Ovary (tissue), 9 donors: ENCODE results near the gene ARVCF. TPM values are rescaled to one million over a fixed set of nuclear protein-coding genes. Genes with fewer than 3 reads are reported as not detected.
A peak's percentile ranks its signal among the peaks of the same experiment; 100 is the strongest.

Experiments
- DNase-seq, 5 donors: peaks; one replicate each; pipeline ENCODE4 v3.0.0-alpha.2; 2019 to 2020
- H3K27ac ChIP-seq, 2 donors: fragments of 200-600 bp; one replicate each; pipeline versions ENCODE4 v1.5.1 to v1.8.0; 2019 to 2022
- H3K27me3 ChIP-seq: fragments of 200-600 bp; one replicate; pipeline ENCODE4 v1.8.0; 2022
- H3K36me3 ChIP-seq: fragments of 200-600 bp; sonication (generic); one replicate; pipeline ENCODE4 v1.5.1; 2019
- H3K4me1 ChIP-seq: one replicate; pipeline ENCODE4 v1.8.1; 2013; ENCODE audit warnings: mild to moderate bottlenecking, moderate library complexity; ENCODE audit not compliant: insufficient read depth
- H3K4me3 ChIP-seq: fragments of 200-600 bp; sonication (generic); one replicate; pipeline ENCODE4 v1.5.1; 2017
- H3K9me3 ChIP-seq, 2 donors: fragments of 200-600 bp in 1 of 2; sonication (generic) in 1 of 2; one replicate each; pipeline versions ENCODE4 v1.5.1 to v1.8.1; 2013 to 2019; ENCODE audit warnings: mild to moderate bottlenecking in 1 of 2, moderate library complexity in 1 of 2
- CTCF ChIP-seq, 3 donors: fragments of 450-650 bp in 2 of 3; fragments of 200-600 bp in 1 of 3; IDR thresholded peaks; one replicate each; pipeline versions ENCODE4 v1.5.1 to v1.8.0; 2016 to 2022; ENCODE audit warnings: antibody characterized with exemption in 3 of 3, mild to moderate bottlenecking in 1 of 3
- EP300 ChIP-seq: sonication (generic); formaldehyde crosslinking; IDR thresholded peaks from one replicate; pipeline ENCODE4 v1.6.1; 2017; ENCODE audit warnings: antibody characterized with exemption
- POLR2A ChIP-seq: fragments of 450-650 bp; IDR thresholded peaks from one replicate; pipeline ENCODE4 v1.6.1; 2017; ENCODE audit warnings: antibody characterized with exemption, mild to moderate bottlenecking, moderate library complexity
- WGBS, 3 donors: extraction: QIAGEN DNeasy Blood & Tissue Kit in 1 of 3; methylation state at CpG; one replicate each; pipeline versions ENCODE4 v1.1.5 to v1.1.7; 2013 to 2017; 5-methylcytosine and 5-hydroxymethylcytosine counted together
- intact Hi-C, 4 donors: fragments of 100-400 bp; cut with DNase I; formaldehyde crosslinking; loops; one replicate each; pipeline versions ENCODE4 v1.11.0 to v1.15.1; 2022 to 2023
- polyA plus RNA-seq, 2 donors: library from polyadenylated mRNA; stranded (reverse); fragments of 200-250 nt in 1 of 2; fragments of 350-450 nt in 1 of 2; fragmentation: Illumina TruSeq in 1 of 2; extraction: RNeasy Lipid Tissue Mini Kit (QIAGEN cat#74804) in 1 of 2; gene quantifications; one replicate each; pipeline ENCODE4 v1.2.3, GENCODE V29; 2013 to 2014
- total RNA-seq, 7 donors: library from RNA; depleted of rRNA in 2 of 7; stranded (reverse); fragments of >200 nt in 2 of 7; fragmentation: NEBNext Ultra II Directional in 3 of 7; extraction: Animal tissue kit (Norgen Biotek cat#: 25700) in 3 of 7; gene quantifications; one replicate each; pipeline versions ENCODE4 v1.1.0 to v1.2.4, GENCODE V29; 2016 to 2023
- donor health status: DM: no; HTN: no; CAD: no; lungs with moderate emphysema.
- donor health status: DM: no; HTN: no; CAD: no.
- donor health status: Bipolar disorder and iron deficiency.
- donor health status: DM: yes; HTN: yes; CAD: no.
- donor health status: DM: no; HTN: no; CAD: no.
- donor health status: DM: yes; HTN: yes; CAD: no.

The ARVCF gene
- total and polyA plus RNA-seq, 9 donors = 0.42 to 23.8 (median 14.0) TPM

- 91 to 94% (median 94%) methylated on average over 12 of the region's 12 CpGs for WGBS, 3 donors
- Histone ChIP-seq H3K27ac (no peak overlapping the region), H3K4me1 (peaks cover 5% of the 10 kb centered on the region), H3K9me3 (no peaks in the 10 kb centered on the region), H3K36me3 (no peaks in the 10 kb centered on the region), H3K27me3 (no peaks in the 10 kb centered on the region), H3K4me3 (no peak overlapping the region)
- TF ChIP-seq CTCF (IDR thresholded peaks at IDR 0.05) (no peak), EP300 (no peak), POLR2A (no peak)
- intact Hi-C loops = no loop called here
- peak in 1 of 5 donors; percentile 12 for DNase-seq
Observed at GRCh38 chr22:19996694-19997384, 19.8 kb downstream of the ARVCF start.

GRCh38 chr22:19995611-19996339, 20.8 kb downstream of the ARVCF start:
- Histone ChIP-seq H3K36me3 (no peaks in the 10 kb centered on the region), H3K4me1 (peaks cover 5% of the 10 kb centered on the region), H3K4me3 (no peak overlapping the region), H3K27ac (no peak overlapping the region), H3K9me3 (no peaks in the 10 kb centered on the region), H3K27me3 (no peaks in the 10 kb centered on the region)
- intact Hi-C loops = no loop called here
- TF ChIP-seq CTCF (IDR thresholded peaks at IDR 0.05) = no peak
- no peak for TF ChIP-seq EP300
- TF ChIP-seq POLR2A = no peak
- 43 to 49% (median 43%) methylated on average over 18 of the region's 18 CpGs for WGBS, 3 donors
- DNase-seq = peak in 1 of 5 donors; percentile 19

- no peak overlapping the region for H3K27ac ChIP-seq
- intact Hi-C loops = no loop called here
- peak in 1 of 5 donors; percentile 6 for DNase-seq
- no peaks in the 10 kb centered on the region for H3K36me3 ChIP-seq
- WGBS, 3 donors = 63 to 76% (median 73%) methylated on average over 12 of the region's 12 CpGs
- no peaks in the 10 kb centered on the region for H3K9me3 ChIP-seq
- H3K27me3 ChIP-seq = no peaks in the 10 kb centered on the region
- H3K4me1 ChIP-seq = peaks cover 5% of the 10 kb centered on the region
- no peak for TF ChIP-seq EP300
- no peak for TF ChIP-seq POLR2A
- no peak for TF ChIP-seq CTCF (IDR thresholded peaks at IDR 0.05)
- H3K4me3 ChIP-seq = no peak overlapping the region
Observed at GRCh38 chr22:19994851-19995610, 21.6 kb downstream of the ARVCF start.

GRCh38 chr22:19993926-19994325, 22.7 kb downstream of the ARVCF start:
- no peaks in the 10 kb centered on the region for H3K36me3 ChIP-seq
- H3K4me3 ChIP-seq = no peak overlapping the region
- peak in 2 of 5 donors; percentile 14 to 24 for DNase-seq
- H3K9me3 ChIP-seq = no peaks in the 10 kb centered on the region
- no peak for TF ChIP-seq POLR2A
- TF ChIP-seq EP300 = no peak
- no peak for TF ChIP-seq CTCF (IDR thresholded peaks at IDR 0.05)
- 91 to 93% (median 92%) methylated on average over 7 of the region's 7 CpGs for WGBS, 3 donors
- no peaks in the 10 kb centered on the region for H3K27me3 ChIP-seq
- H3K4me1 ChIP-seq = peaks cover 4% of the 10 kb centered on the region
- H3K27ac ChIP-seq = no peak overlapping the region
- intact Hi-C loops = no loop called here
